Jurkat, Clone E6-1 (cell line): ENCODE measurements around the gene HOXD3.

Source experiments
- DNase-seq: peaks from one replicate; pipeline ENCODE4 v3.0.0-alpha.2; 2011; ENCODE audit warnings: low read depth, low spot score
- H3K4me3 ChIP-seq: 2 replicates; pipeline ENCODE4 v1.5.1; 2011; ENCODE audit warnings: mild to moderate bottlenecking, low read length, control low read depth, moderate library complexity

The HOXD3 gene

GRCh38 chr2:176120364-176121189 lies 36.5 kb upstream of the HOXD3 start:
- no peak overlapping the region for H3K4me3 ChIP-seq
- DNase-seq: no peak

GRCh38 chr2:176121190-176122051 lies 35.7 kb upstream of the HOXD3 start:
- no peak overlapping the region for H3K4me3 ChIP-seq
- no peak for DNase-seq

- DNase-seq: no peak
- H3K4me3 ChIP-seq: no peak overlapping the region
These were observed 34.9 kb upstream of the HOXD3 start for GRCh38 chr2:176122052-176122682.

- no peak within 1 kb of the TSS for H3K4me3 ChIP-seq
- no peak for DNase-seq
These were observed 34.3 kb upstream of the HOXD3 start, which contains the start of gene HOXD9 for GRCh38 chr2:176122683-176123410. Gene HOXD9, plus strand, starts transcription at chr2:176122719. Its CDS starts 50 bp downstream, at chr2:176122769.

- no peak overlapping the region for H3K4me3 ChIP-seq
- DNase-seq: no peak
These were observed 33.5 kb upstream of the HOXD3 start for GRCh38 chr2:176123411-176124109.

- no peak for DNase-seq
- H3K4me3 ChIP-seq: no peak overlapping the region
These were observed 32.8 kb upstream of the HOXD3 start for GRCh38 chr2:176124110-176124946.

GRCh38 chr2:176124947-176125771 lies 31.9 kb upstream of the HOXD3 start:
- DNase-seq: no peak
- no peak overlapping the region for H3K4me3 ChIP-seq

GRCh38 chr2:176125772-176126054 lies 31.4 kb upstream of the HOXD3 start:
- no peak for DNase-seq
- no peak overlapping the region for H3K4me3 ChIP-seq

GRCh38 chr2:176126929-176127773 lies 30.0 kb upstream of the HOXD3 start:
- DNase-seq: peak; percentile 43
- no peak overlapping the region for H3K4me3 ChIP-seq

- DNase-seq: no peak
These were observed 29.4 kb upstream of the HOXD3 start for GRCh38 chr2:176127774-176128072.

GRCh38 chr2:176128172-176128981 lies 28.7 kb upstream of the HOXD3 start:
- peak overlapping the region; percentile 44; the same call in 1 of the 2 replicates for H3K4me3 ChIP-seq
- no peak for DNase-seq

More at GRCh38 chr2:176127774-176128072, 29.4 kb upstream of the HOXD3 start:
- no peak overlapping the region for H3K4me3 ChIP-seq

GRCh38 chr2:176128982-176129796 lies 27.9 kb upstream of the HOXD3 start, which contains the start of gene HOXD8:
Gene HOXD8, plus strand, starts transcription at chr2:176129705. Its CDS starts 662 bp downstream, at chr2:176130367.
- H3K4me3 ChIP-seq: peak within 1 kb of the TSS; percentile 44
- peak; percentile 66 for DNase-seq

GRCh38 chr2:176129813-176130146 lies 27.3 kb upstream of the HOXD3 start:
- H3K4me3 ChIP-seq: peak overlapping the region; percentile 44
- no peak for DNase-seq

- H3K4me3 ChIP-seq: peak overlapping the region; percentile 22; the same call in 1 of the 2 replicates
These were observed 26.8 kb upstream of the HOXD3 start for GRCh38 chr2:176130147-176130956.

More at GRCh38 chr2:176130147-176130956, 26.8 kb upstream of the HOXD3 start:
- DNase-seq: no peak
